ENCODE measurements around the gene GLRX5. TPM values are rescaled to one million over a fixed set of nuclear protein-coding genes. Genes with fewer than 3 reads are reported as not detected.

Gene GLRX5
- total RNA-seq, 1 donor from 2014 or later = 85.4 TPM

DNA sequence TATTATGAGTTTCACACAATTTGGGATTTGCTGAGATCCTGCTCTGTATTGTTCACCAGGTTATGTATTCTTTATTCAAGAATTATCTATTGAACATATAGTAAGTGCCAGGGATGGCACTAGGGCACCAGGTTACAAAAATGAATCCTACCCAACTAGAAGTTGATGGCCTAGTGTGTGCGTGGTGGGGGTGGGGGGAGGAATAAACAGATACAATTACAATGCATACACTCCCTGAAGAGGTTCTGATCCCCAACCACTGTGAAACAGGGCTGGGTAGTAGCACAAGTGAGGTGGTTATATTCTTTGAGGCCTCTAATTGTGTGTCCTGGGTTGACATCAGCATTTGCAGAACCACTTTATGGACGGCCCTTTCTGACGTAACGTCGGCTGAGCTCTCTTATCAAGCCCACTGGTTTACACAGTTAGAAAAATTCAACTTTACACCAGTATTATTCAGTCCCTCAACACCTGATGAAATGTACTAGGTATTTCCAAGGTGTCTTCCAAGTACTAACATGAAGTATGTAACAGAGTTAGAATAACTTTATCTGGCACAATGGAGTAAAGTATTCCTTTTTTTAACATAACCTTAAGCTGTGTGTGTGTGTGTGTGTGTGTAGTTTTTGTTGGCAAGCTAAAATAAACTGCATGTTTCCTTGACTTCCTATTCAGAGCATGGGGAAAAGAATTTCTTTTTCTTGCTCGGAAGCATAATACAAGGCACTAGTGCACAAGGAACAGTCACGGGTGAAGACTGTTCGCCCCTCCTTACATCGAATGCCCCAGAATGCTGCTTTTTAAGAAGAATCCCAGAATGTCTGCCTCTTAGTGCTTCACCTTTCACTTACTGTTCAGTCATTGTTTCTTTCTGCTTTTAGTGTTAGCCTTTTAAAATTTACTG, 8.1 kb upstream of the GLRX5 start:
- intact Hi-C loops (cut with DNase I) = loop anchor here (5.0 kb wide), 1 partner anchor 84 kb away; no protein-coding TSS in a partner anchor
- DNase-seq (no peak), ATAC-seq (ENCODE audit: poor library complexity) (peak; percentile 10)

DNA sequence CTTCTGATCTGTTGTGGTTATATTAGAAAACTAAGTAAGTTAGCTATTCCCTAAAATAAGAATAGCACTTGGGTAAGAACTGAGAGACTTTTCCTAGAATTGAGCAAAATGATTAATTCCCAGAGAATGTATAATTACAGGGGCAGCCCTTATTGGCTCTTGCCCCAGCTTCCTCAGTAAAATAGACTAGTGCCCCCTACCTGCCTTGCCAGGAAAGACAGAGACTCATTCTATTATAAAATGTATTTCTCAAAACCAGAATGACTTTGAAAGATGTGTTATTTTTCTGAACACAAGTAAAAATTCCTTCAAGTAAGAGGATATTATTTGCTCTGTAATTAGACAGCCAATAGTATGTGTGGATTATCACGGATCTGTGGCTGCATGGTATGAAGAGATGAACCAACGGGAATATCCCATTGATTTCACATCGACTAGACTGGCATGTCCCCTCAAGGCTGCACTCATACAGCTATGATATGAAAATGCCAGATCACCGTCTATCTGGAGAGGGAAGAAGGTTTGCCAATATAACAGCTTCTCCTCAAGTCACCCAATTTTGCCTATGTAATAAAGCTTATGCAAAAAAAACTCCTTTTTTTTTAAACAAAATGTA, 7.4 kb upstream of the GLRX5 start:
- intact Hi-C loops (cut with DNase I) = loop anchor here (5.0 kb wide), 1 partner anchor 85 kb away; no protein-coding TSS in a partner anchor
- ATAC-seq (ENCODE audit: poor library complexity) = peak; percentile 64
- DNase-seq = no peak

DNA sequence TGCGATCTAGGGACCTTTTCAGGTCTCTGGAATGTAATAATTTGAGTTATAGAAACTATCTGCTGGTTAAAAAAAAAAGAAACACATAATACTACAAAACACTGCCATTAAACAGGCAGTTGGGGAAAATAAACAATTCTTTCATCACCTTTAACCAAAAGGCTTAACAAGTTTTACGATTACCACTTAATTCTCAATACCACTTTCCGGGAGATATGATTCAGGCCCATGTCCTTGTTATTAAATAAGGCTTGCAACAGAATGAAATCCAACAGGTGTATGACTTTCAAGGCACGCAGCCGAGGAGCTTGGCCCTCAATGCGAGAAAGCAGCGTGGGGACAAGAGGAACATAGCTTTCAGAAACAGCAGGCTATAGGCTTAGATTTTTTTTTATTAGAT, 5.6 kb upstream of the GLRX5 start:
- DNase-seq (no peak), ATAC-seq (ENCODE audit: poor library complexity) (no peak)
- intact Hi-C loops (cut with DNase I) = loop anchor here (5.0 kb wide), 1 partner anchor 87 kb away; no protein-coding TSS in a partner anchor

DNA sequence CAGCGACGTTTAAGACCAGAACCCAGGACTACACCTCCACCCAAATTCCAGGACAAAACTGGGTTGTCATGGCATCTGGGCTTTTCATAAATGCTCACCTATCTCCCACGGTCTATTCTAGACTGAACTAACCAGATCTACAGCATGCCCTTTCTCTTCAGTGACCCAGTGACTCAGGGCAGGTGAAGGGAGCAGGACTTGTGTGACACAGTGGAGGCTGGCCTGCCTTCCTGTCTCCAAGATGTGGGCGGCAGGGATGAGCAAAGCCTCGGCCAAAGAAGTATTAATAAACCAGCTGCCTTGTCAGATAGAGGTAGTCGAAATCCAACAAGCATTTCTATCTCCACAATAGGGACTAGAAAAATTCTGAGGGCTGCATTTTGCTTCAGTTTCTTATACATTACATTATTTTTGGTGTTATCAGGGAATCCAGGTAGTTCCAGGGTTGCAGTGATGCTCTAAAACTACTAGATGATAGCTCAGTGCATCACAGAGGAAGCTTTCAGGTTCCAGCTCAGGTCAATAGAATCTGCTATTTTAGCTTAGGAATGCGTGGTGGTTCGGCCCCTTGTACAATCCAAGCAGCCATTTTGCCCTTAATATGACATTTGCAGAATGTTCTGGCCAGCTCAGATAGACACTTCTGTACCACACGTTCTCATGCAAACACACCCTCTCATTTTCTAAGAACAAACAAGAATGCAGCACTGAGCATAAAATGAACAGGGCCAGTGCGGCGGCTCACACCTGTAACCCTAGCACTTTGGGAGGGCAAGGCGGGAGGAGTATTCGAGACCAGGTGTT, 4.2 kb upstream of the GLRX5 start:
- DNase-seq (no peak), ATAC-seq (ENCODE audit: poor library complexity) (no peak)
- intact Hi-C loops (cut with DNase I) = no loop called here

DNA sequence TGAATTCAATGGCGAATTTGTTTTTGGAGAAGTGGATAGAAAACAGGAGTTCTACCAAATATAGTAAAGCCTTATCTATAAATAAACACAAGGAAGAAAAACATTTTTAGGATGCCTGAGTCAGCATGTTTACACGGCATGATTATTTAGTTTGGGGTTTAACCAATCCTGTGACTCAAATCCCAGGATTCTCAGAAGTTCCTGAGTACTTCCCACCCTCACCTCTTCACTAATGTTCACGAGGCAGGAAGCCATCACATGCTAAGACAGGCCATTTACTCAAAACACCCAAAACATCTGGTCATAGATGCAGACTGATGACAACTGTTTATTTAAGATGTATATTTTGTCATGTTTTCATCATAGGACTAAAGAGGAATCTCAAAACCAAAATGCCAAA, 3.4 kb upstream of the GLRX5 start:
- no peak for DNase-seq
- no peak for ATAC-seq (ENCODE audit: poor library complexity)
- intact Hi-C loops (cut with DNase I) = no loop called here

DNA sequence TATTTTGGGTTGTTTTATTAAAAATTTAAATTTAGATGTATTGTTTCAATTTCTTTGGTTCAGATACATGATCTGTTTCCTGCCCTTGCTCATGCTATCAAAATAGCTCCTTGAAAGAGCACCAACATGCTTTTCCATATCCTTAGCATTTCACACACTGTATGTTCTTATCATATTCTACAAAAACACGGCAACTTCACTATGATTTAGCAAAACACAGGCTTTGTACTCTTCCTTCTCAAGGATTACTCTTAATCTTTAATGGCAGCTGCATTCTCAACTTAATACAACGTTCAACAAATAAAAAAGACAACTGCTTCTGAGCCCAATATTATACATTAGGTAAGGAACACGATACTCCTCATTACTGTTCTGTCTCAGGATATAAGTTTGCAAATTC, 2.9 kb upstream of the GLRX5 start:
- intact Hi-C loops (cut with DNase I) = no loop called here
- DNase-seq (no peak), ATAC-seq (ENCODE audit: poor library complexity) (no peak)

DNA sequence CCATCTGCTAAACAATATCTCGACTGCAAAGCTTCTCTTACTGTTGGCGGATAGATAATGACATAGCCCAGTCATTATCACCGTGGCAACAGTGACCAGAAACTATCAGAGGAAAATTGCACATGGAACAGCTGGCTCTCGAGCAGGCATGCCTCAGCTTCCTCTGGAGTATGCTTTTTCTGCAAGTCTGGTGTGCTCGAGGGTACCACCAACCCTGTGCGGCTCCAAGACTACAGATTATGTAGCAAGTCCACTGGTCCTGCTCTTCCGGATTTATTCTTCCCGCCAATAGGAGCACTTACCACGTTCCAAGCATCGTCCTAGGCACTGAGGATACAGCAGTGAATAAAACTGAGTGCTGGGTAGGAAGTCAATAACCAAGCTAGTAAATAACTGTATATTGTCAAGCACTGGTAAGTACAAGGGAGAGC, 1.4 kb upstream of the GLRX5 start:
- ATAC-seq (ENCODE audit: poor library complexity) = no peak
- intact Hi-C loops (cut with DNase I) = no loop called here
- DNase-seq = no peak

DNA sequence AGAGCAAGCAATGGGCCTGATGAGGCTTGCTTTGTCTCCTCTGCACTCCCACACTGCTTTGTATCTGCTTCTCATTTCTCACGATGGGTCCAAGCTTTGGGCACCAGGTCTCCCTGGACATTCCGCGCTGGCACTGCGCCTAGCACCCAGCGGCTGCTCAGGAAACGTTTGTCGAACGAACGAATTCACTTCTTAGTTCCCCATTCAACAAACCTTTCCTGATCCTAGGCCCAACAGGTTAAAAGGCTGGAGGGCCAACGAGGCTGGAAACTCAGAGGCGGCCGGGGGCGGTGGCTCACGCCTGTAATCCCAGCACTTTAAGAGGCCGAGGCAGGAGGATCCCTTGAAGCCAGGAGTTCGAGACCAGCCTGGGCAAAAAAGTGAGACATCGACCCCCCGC, 1.0 kb upstream of the GLRX5 start:
- peak; percentile 51 for DNase-seq
- intact Hi-C loops (cut with DNase I) = no loop called here
- ATAC-seq (ENCODE audit: poor library complexity) = no peak

DNA sequence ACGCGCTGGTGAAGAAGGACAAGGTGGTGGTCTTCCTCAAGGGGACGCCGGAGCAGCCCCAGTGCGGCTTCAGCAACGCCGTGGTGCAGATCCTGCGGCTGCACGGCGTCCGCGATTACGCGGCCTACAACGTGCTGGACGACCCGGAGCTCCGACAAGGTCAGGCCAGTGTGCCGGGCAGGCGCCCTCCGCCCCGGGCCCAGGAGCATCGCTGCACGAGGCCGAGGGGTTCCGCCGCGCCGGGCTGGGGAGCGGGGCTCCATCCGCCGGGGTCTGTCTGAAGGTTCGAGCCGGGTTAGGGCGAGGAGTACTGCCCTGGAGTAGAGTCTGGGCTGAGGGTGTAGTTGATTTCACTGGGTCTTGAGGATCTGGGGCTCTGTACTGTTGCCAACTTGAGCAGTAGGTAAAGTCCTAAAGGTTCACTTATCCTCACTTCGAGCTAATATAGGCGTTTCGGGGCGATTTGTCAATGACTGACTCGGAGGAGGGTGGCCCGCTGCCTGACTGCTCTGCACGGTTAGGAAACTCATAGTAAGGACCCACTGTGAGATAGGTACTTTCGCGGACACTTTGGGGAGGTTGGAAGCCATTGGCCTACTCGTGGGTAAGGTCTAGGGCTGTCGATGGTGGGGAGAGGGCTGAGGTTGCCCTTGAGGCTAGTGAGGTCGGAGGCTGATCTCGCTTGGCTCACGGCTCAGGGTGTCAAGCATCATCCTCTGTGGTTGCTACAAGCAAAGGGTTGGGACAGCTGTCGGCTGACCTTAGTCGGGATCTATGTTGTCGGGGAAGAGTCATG, 574 bp downstream of the GLRX5 start:
- DNase-seq = no peak
- ATAC-seq (ENCODE audit: poor library complexity) = no peak
- intact Hi-C loops (cut with DNase I) = no loop called here

DNA sequence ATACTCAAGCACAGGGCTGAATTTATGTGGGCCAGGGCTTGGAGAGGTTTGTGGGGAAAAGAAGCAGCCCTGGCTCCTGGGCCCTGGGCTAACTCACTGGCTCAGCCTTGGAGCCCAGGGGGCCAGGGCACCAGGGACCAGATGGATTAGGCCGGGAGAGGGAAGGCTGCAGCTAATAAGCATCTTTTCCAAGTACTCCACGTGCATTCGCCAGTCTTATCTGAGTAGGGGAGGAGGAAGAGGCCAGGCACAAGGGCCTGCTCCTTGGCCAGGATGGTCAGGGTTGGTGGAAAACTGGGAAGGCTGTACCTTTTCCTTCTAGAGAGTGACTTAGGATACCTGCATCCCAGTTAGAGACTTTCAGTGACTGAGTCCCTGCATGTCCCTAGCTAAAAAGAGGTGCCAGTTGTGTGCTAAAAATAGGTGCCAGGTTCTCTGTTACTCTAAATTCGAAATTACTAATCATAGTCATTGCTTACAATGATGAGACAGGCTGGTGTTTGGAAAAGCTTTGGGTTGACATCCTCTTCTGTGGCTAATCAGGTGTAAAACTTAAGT, 1.3 kb downstream of the GLRX5 start:
- no peak for DNase-seq
- peak; percentile 6 for ATAC-seq (ENCODE audit: poor library complexity)
- intact Hi-C loops (cut with DNase I) = no loop called here

DNA sequence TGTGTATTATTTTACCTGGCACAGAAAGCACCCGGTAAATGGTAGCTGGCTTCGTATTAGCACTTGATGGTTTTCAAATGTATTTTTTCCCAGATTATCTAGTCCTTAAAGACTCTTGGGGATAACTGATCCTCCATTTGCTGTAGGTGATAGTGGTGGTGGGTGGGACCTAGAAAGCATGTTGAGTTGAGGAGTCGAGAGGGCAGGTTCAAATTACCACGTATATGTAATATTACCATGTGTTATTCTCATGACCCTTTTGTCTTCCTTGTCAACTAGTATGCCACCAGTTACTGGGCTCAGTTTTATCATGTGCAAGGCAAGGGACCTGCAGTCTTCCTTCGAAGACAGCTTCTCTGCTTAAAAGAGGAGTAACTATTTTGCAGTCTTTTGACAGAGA, 1.8 kb downstream of the GLRX5 start:
- DNase-seq (no peak), ATAC-seq (ENCODE audit: poor library complexity) (no peak)
- intact Hi-C loops (cut with DNase I) = no loop called here

DNA sequence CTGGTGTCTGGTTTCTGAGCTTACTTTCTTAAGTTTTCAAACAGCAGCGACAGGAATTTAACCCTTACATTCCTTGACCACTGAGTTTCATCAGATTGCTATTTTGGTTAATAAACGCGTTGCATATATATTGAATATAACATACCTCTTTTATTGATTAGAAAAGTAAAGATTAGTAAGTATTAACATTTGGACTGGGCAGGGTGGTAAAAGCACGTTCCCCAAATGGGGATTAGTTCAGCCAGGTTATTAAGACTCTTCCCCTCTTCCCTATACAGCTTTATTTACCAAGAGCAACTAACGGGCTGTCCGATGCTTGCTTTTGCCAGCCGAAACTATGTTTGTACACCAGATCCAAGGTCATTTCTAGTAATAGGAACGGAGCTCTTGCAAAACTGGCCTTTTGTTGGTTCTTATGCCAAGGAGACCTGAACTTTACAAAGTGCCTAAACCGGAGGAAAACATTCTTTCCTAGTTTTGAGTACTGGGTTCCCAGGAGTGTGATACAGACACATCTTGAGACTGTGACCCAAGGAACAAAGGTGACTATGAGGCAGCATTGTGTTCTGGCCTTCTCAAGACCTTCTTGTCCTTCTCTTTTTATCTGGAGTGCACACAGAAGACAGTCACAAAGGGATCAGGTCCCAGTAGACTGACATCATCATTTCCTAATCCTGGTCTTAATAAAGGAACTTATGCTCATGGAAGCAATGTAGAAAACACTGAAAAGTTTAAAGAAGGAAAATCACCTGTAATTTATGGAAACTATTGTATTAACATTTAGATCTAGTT, 2.6 kb downstream of the GLRX5 start:
- ATAC-seq (ENCODE audit: poor library complexity) (no peak), DNase-seq (no peak)
- intact Hi-C loops (cut with DNase I) = no loop called here

DNA sequence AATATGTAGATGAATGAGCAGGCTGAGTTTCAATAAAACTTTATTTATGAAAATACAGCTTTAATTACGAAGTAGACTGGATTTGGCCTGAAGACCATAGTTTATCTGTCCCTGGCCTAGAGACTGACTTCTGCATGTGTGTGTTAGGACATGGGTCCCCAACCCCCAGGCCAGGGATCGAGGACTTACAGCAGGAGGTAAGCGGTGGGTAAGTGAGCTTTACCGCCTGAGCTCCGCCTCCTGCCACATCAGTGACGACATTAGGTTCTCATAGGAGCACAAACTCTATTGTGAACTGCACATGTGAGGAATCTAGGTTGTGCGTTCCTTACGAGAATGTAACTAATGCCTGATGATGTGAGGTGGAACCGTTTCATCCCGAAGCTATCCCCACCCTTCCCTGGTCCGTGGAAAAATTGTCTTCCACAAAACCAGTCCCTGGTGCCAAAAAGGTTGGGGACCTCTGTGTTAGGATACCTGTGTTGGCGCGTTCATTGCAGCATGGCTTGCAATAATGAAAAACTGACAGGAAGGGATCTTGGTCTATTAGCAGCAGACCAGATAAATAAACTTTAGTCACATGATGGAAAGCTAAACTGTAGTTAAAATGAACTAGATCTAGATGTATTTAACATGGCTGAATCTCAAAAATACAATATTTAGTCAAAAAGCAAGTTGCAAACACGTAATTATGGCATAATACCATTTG, 4.1 kb downstream of the GLRX5 start:
- intact Hi-C loops (cut with DNase I) = no loop called here
- DNase-seq (no peak), ATAC-seq (ENCODE audit: poor library complexity) (no peak)

DNA sequence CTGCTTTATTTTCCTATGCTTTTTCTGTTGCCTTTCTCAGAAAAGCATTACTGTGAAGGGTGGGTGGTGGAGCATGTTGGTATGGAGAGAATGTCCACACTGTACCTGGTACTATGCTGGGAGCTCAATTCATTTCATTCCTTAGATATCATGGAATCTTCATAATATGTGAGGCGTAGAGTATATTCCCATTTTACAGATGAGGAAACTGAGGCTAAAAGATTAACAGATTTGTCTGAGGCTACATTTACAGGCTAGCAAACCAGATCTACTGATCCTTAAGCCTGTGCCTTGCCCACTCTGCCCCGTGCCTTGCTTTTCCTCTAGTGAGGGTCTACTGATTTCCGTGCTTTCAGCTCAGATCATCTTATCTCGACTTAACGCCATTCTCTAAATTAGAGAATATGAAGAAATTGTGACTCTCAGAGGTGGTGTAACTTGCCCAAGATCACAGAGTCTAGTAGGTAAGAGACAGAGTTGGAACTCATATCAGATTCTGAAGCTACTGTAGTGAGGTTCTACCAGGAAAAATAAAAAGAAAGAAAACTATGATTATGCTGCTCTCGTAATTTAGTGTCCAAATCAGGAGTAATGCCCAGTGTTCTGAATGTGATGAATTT, 5.5 kb downstream of the GLRX5 start:
- DNase-seq (no peak), ATAC-seq (ENCODE audit: poor library complexity) (no peak)
- intact Hi-C loops (cut with DNase I) = no loop called here

DNA sequence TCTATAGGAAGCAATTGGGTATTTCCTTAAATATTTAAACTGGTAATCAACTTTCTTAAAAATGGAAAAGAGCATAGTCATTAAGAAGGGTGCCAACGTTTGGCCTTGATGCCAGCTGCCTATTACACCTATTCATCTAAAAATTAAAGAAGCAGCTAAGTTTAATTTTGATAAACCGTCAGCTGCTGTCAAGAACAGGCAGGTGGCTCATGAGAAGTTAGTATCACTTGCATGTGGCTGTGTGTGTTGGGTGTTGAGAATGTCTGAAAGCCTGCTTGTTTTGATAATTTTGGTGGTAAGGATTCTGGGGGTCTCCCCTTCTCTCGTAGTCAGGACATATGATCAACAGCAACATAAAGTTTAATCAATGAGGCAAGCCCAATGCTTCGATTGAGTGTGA, 6.5 kb downstream of the GLRX5 start:
- intact Hi-C loops (cut with DNase I) = no loop called here
- ATAC-seq (ENCODE audit: poor library complexity) (no peak), DNase-seq (no peak)
